ENCODE results near the gene LAMA3.

DNA sequence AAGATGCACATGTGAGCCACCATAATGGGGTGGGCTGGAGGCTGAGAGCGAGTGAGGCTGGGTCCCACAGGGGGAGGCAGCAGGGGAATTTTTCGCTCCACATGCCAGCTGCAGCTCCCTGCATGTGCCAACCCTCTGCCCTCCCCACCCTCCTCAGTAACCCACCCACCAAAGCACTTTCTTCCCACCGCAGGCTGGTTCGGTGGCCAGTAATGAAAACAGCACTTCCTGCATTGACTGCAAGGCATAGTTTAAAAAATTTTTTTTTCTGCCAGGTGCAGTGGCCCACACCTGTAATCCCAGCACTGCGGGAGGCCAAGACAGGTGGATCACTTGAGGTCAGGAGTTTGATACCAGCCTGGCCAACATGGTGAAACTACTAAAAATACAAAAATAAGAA is 177.8 kb downstream of the LAMA3 start:
- TF ChIP-seq POLR2AphosphoS5 (IDR thresholded peaks at IDR 0.05; ENCODE audit: low read depth, low read length), result no peak
- TF ChIP-seq CTCF (IDR thresholded peaks at IDR 0.05), result no peak
- TF ChIP-seq, protein P1, sequence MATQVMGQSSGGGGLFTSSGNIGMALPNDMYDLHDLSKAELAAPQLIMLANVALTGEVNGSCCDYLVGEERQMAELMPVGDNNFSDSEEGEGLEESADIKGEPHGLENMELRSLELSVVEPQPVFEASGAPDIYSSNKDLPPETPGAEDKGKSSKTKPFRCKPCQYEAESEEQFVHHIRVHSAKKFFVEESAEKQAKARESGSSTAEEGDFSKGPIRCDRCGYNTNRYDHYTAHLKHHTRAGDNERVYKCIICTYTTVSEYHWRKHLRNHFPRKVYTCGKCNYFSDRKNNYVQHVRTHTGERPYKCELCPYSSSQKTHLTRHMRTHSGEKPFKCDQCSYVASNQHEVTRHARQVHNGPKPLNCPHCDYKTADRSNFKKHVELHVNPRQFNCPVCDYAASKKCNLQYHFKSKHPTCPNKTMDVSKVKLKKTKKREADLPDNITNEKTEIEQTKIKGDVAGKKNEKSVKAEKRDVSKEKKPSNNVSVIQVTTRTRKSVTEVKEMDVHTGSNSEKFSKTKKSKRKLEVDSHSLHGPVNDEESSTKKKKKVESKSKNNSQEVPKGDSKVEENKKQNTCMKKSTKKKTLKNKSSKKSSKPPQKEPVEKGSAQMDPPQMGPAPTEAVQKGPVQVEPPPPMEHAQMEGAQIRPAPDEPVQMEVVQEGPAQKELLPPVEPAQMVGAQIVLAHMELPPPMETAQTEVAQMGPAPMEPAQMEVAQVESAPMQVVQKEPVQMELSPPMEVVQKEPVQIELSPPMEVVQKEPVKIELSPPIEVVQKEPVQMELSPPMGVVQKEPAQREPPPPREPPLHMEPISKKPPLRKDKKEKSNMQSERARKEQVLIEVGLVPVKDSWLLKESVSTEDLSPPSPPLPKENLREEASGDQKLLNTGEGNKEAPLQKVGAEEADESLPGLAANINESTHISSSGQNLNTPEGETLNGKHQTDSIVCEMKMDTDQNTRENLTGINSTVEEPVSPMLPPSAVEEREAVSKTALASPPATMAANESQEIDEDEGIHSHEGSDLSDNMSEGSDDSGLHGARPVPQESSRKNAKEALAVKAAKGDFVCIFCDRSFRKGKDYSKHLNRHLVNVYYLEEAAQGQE (IDR thresholded peaks at IDR 0.05; ENCODE audit: insufficient read depth in 1 of 2, low read depth in 2 of 2, low read length in 1 of 2), result no peak

Data from Panc1 (cell line).